Measurements from ENCODE around the gene CYP46A1. TPM values are rescaled to one million over a fixed set of nuclear protein-coding genes. Genes with fewer than 3 reads are reported as not detected.

CYP46A1 gene
- total and polyA plus RNA-seq, 4 experiments from 2014 or later: 0.15 to 0.36 TPM; not detected in 2

DNA sequence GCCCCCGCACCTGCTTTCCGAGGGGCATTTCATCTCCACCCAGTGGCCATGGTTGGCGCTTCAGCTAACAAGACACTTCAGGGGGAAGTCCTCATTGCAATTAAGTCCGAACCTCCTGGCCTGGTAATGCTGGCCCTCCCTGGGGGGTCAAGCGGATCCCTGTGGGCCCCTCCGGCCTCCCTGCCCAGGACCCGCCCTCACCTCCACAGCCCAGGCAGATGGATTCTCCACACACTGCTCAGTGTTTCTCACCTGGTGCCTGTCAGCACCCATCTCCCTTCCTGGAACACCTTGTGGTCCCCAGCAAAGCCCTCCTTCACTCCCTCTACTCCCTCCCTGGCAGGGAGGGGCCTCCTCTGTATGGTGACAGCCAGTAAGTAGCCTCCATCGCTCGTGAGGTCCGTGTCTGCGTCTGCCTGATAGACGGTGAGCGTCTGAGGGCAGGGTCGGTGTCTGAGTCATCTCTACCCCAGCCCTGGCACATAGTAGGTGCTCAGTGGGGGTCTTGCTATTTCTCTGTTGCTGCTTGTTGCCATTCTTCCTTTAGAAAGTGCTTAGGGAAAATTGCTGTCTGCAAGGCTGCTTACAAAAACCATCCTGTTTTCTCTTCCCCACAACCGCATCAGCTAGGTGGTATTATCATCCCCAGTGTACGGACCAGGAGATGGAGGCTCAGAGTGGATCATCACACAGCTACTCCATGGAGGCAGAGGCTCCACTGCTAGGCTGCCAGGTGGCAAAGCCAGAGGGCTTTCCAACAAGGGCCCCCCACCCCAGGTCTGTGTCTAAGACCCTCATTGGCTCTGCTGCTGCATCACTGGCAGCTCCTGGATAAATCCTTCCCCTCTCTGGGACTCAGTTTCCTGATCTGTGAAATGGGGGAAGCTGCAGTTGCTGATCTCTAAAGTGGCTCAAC, 69.4 kb downstream of the CYP46A1 start:
- no peak for DNase-seq
- ChIA-PET CTCF (ENCODE audit: partially characterized antibody) (no interaction called here), POLR2A (ENCODE audit: partially characterized antibody) (no interaction called here)
- H3K4me3 ChIP-seq (ENCODE audit: low read length in 2 of 2): no peak overlapping the region
- intact Hi-C loops (cut with micrococcal nuclease): no loop called here
- Mint-ChIP-seq H3K36me3 (no peaks in the 10 kb centered on the region), H3K27ac (peak overlapping the region in 1 of 7 donors; percentile 63), H3K4me3 (peak overlapping the region in 1 of 8 donors; percentile 43), H3K9me3 (no peaks in the 10 kb centered on the region), H3K4me1 (peaks cover 7 to 21% (median 13%) of the 10 kb centered on the region in 4 donors), H3K27me3 (peaks cover 35 to 37% of the 10 kb centered on the region in 2 donors)
- no peaks in the 10 kb centered on the region for H3K4me1 ChIP-seq (ENCODE audit: insufficient read depth, low read length)
- H3K27me3 ChIP-seq (ENCODE audit: insufficient read depth, low read length): peaks cover 23% of the 10 kb centered on the region
- H3K27ac ChIP-seq (ENCODE audit: low read depth, low read length): no peak overlapping the region
- H3K36me3 ChIP-seq (ENCODE audit: insufficient read depth, low read length): no peaks in the 10 kb centered on the region
- H3K9me3 ChIP-seq (ENCODE audit: control insufficient read depth in 1 of 2, low read length in 2 of 2): no peaks in the 10 kb centered on the region

DNA sequence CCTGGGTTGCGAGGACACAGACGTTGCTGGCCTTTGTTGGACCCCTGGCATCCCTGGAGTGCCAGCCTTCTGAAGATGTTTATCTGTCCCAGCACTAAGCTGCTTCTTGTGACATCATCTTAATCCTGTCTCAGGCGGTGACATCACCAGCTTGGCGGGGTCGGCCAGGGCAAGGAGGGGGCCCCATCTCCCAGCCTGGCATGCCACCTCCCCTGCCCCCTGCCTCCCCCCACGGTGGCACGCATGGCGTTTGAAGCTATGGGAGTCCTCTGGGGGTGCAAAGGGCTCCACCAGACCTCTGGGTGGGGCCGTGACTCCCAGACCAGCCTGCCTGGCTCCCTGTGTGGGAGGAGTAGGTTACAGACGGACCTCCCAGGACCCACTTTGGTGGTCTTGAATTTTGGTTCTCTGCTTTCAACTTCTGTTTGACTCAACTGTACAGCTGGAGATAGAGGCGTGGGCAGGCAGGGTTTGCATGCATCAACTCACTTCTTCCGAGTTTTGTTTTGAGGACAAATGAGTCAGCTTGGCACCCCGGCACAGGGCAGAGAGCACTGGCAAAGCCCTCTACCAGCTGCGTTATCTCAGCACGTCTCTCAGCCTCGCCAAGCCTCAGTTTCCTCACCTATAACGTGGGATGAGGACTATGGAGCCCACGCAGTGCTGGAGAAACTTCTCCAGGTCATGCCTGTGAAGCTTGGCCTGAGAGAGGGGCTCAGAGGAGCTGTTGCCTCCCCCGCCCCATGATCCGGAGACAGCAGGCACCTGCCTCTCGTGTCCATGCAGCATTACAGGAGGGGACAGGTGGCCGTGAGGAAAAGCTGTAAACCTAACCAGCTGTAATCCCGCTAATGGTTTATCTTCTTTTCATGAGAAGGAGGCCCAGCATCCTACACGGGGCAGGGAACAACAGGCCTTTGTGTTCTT, 70.3 kb downstream of the CYP46A1 start:
- intact Hi-C loops (cut with micrococcal nuclease): no loop called here
- ChIA-PET POLR2A (ENCODE audit: partially characterized antibody) (no interaction called here), CTCF (ENCODE audit: partially characterized antibody) (interaction anchor here (1.3 kb wide), 1 partner anchor 24 kb away, joined by 5 read pairs; no protein-coding TSS in a partner anchor)
- Histone ChIP-seq H3K4me3 (ENCODE audit: low read length in 2 of 2) (no peak overlapping the region), H3K9me3 (ENCODE audit: control insufficient read depth in 1 of 2, low read length in 2 of 2) (no peaks in the 10 kb centered on the region), H3K27ac (ENCODE audit: low read depth, low read length) (no peak overlapping the region), H3K27me3 (ENCODE audit: insufficient read depth, low read length) (peaks cover 23% of the 10 kb centered on the region), H3K36me3 (ENCODE audit: insufficient read depth, low read length) (no peaks in the 10 kb centered on the region), H3K4me1 (ENCODE audit: insufficient read depth, low read length) (no peaks in the 10 kb centered on the region)
- no peak overlapping the region for H3K27ac Mint-ChIP-seq
- DNase-seq: no peak
- H3K9me3 Mint-ChIP-seq: no peaks in the 10 kb centered on the region
- H3K4me3 Mint-ChIP-seq: no peak overlapping the region
- H3K4me1 Mint-ChIP-seq: peaks cover 7 to 21% (median 13%) of the 10 kb centered on the region in 4 donors
- H3K36me3 Mint-ChIP-seq: no peaks in the 10 kb centered on the region
- peaks cover 35% of the 10 kb centered on the region in 2 donors for H3K27me3 Mint-ChIP-seq

DNA sequence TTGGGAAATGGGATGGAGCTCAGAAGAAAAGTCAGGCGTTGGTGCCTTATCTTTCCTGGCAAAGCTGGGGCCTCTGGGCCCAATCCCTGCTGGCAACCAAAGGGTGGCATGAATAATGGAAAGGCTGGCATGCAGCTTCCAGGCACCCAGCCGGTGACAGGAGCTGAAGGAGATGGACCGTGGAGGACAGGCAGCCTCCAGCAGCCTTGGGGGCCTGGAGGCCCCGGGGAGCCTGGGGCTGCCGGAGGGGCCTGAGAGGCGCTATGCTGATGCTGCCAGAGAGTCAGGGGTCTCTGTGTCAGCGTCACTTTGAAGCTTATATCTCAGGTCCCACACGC, 70.9 kb downstream of the CYP46A1 start:
- Mint-ChIP-seq H3K36me3 (no peaks in the 10 kb centered on the region), H3K4me3 (no peak overlapping the region), H3K4me1 (peaks cover 7 to 21% (median 13%) of the 10 kb centered on the region in 4 donors), H3K27me3 (peaks cover 29 to 35% of the 10 kb centered on the region in 2 donors), H3K9me3 (no peaks in the 10 kb centered on the region), H3K27ac (no peak overlapping the region)
- Histone ChIP-seq H3K27ac (ENCODE audit: low read depth, low read length) (no peak overlapping the region), H3K36me3 (ENCODE audit: insufficient read depth, low read length) (no peaks in the 10 kb centered on the region), H3K4me1 (ENCODE audit: insufficient read depth, low read length) (no peaks in the 10 kb centered on the region), H3K4me3 (ENCODE audit: low read length in 2 of 2) (no peak overlapping the region), H3K27me3 (ENCODE audit: insufficient read depth, low read length) (peaks cover 23% of the 10 kb centered on the region), H3K9me3 (ENCODE audit: control insufficient read depth in 1 of 2, low read length in 2 of 2) (no peaks in the 10 kb centered on the region)
- ChIA-PET POLR2A (ENCODE audit: partially characterized antibody) (no interaction called here), CTCF (ENCODE audit: partially characterized antibody) (interaction anchor here (1.3 kb wide), 1 partner anchor 24 kb away, joined by 5 read pairs; no protein-coding TSS in a partner anchor)
- DNase-seq: no peak
- intact Hi-C loops (cut with micrococcal nuclease): no loop called here

DNA sequence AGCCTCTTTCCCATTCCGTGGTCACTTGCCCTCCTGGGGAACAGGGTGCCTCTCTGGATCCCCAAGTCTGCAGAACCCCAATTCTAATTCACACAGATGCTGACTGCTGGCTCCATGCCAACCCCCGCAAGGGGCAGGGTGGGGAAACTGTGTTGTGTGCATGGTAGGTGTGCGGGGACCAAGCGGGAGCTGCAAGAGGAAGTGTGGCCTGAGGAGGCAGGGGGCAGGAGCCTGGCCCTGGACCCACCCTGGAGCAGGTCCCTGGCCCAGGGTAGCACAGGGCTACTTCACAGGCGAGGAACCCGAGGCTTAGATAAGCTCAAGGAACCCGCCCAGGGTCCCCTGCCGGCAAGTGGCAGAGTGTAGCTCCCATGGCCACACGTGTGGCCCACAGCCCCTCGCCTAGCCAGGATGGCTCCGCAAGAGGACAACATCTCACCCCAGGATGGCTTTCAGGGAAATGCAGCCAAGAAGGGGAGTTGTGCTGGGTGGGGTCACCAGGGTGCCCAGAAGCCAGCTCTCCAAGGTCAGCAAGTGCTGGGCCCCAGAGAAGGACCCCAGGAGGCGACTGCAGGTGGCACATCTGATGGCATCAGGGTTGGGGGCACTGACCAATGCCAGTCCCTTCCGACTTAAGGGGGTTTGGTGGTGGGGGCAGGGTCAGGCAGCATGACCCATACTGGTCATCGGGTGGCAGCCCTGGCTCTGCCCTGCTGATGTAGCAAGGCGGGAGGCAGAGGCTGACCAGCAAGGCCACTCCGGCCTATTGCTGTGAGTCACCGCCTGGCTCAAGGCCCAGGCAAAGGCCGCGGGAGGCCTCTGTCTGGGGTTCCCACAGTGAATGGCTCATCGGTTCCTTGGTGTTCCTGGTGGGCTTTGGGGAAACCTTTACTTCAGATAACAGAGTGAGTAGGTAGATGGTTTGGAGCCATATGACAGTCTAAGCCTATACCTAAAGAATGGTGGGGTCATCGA, 71.8 kb downstream of the CYP46A1 start:
- Histone ChIP-seq H3K9me3 (ENCODE audit: control insufficient read depth in 1 of 2, low read length in 2 of 2) (no peaks in the 10 kb centered on the region), H3K27ac (ENCODE audit: low read depth, low read length) (no peak overlapping the region), H3K27me3 (ENCODE audit: insufficient read depth, low read length) (peaks cover 23% of the 10 kb centered on the region), H3K36me3 (ENCODE audit: insufficient read depth, low read length) (no peaks in the 10 kb centered on the region), H3K4me1 (ENCODE audit: insufficient read depth, low read length) (no peaks in the 10 kb centered on the region), H3K4me3 (ENCODE audit: low read length in 2 of 2) (no peak overlapping the region)
- no peak overlapping the region for H3K27ac Mint-ChIP-seq
- H3K4me3 Mint-ChIP-seq: no peak overlapping the region
- no peak for DNase-seq
- peaks cover 28 to 38% of the 10 kb centered on the region in 2 donors for H3K27me3 Mint-ChIP-seq
- ChIA-PET POLR2A (ENCODE audit: partially characterized antibody) (no interaction called here), CTCF (ENCODE audit: partially characterized antibody) (interaction anchor here (1.3 kb wide), 1 partner anchor 25 kb away, joined by 5 read pairs; no protein-coding TSS in a partner anchor)
- H3K4me1 Mint-ChIP-seq: peaks cover 7 to 21% (median 13%) of the 10 kb centered on the region in 4 donors
- H3K9me3 Mint-ChIP-seq: no peaks in the 10 kb centered on the region
- intact Hi-C loops (cut with micrococcal nuclease): no loop called here
- no peaks in the 10 kb centered on the region for H3K36me3 Mint-ChIP-seq

DNA sequence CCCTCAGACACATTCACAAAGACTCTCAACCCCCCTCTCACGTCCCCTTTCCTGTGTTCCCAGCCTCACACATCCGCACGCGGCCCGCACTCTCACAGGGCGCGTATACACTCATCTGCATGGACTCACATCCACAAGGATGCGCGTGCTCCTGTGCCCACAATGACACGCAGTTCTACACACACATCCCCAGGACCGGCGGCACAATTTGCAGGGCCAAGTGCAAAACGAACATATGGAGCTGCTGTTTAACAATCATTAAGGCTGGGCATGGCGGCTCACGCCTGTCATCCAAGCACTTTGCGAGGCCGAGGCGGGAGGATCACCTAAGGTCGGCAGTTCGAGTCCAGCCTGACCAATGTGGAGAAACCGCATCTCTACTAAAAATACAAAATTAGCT, 72.7 kb downstream of the CYP46A1 start:
- no peak overlapping the region for H3K27ac Mint-ChIP-seq
- no peak overlapping the region for H3K4me3 Mint-ChIP-seq
- peaks cover 22 to 31% of the 10 kb centered on the region in 2 donors for H3K27me3 Mint-ChIP-seq
- peaks cover 23% of the 10 kb centered on the region for H3K27me3 ChIP-seq (ENCODE audit: insufficient read depth, low read length)
- no peaks in the 10 kb centered on the region for H3K36me3 Mint-ChIP-seq
- H3K27ac ChIP-seq (ENCODE audit: low read depth, low read length): no peak overlapping the region
- H3K4me1 Mint-ChIP-seq: peaks cover 5 to 16% (median 8%) of the 10 kb centered on the region in 4 donors
- no peak overlapping the region for H3K4me3 ChIP-seq (ENCODE audit: low read length in 2 of 2)
- no peak for DNase-seq
- no peaks in the 10 kb centered on the region for H3K36me3 ChIP-seq (ENCODE audit: insufficient read depth, low read length)
- ChIA-PET CTCF (ENCODE audit: partially characterized antibody) (no interaction called here), POLR2A (ENCODE audit: partially characterized antibody) (no interaction called here)
- intact Hi-C loops (cut with micrococcal nuclease): no loop called here
- no peaks in the 10 kb centered on the region for H3K9me3 Mint-ChIP-seq
- no peaks in the 10 kb centered on the region for H3K9me3 ChIP-seq (ENCODE audit: control insufficient read depth in 1 of 2, low read length in 2 of 2)
- no peaks in the 10 kb centered on the region for H3K4me1 ChIP-seq (ENCODE audit: insufficient read depth, low read length)

DNA sequence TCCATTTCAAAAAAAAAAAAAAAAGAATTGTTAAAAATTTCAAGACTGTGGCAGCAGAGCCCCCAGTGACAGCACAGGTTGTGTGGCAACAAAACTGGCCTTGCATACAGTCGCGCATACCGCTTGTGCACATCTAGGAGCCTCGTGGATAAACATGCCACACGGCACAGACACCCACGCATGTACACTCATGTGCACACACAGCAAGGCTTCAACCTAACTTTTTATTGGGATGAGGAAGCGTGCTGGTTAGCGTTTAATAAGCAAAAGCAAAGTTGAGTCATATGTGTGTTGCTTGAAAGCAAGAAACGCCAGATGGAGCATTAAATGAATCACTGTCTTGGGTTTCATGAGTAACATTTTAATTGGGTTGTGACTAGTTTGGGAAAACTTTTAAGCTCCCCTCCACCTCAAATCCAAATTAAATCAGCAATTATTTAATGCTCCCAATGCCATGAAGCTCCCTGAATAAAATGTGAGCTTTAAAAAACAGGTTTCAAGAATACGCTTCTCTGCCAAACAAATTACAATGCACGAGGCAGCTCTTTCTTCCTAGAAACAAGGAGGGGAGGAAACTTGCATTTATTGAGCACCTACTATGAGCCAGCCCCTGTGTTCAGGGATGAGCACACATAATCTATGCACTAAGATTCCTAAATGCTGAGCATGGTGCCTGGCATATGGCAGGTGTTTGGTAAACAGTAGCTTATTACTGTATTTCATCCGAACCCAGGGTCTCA, 73.4 kb downstream of the CYP46A1 start:
- DNase-seq: no peak
- intact Hi-C loops (cut with micrococcal nuclease): no loop called here
- no peak overlapping the region for H3K4me3 ChIP-seq (ENCODE audit: low read length in 2 of 2)
- no peaks in the 10 kb centered on the region for H3K9me3 ChIP-seq (ENCODE audit: control insufficient read depth in 1 of 2, low read length in 2 of 2)
- Mint-ChIP-seq H3K36me3 (no peaks in the 10 kb centered on the region), H3K27ac (no peak overlapping the region), H3K9me3 (no peaks in the 10 kb centered on the region), H3K4me1 (peaks cover 4 to 10% (median 5%) of the 10 kb centered on the region in 4 donors), H3K27me3 (peaks cover 18 to 26% of the 10 kb centered on the region in 2 donors), H3K4me3 (no peak overlapping the region)
- H3K27ac ChIP-seq (ENCODE audit: low read depth, low read length): no peak overlapping the region
- no peaks in the 10 kb centered on the region for H3K4me1 ChIP-seq (ENCODE audit: insufficient read depth, low read length)
- H3K27me3 ChIP-seq (ENCODE audit: insufficient read depth, low read length): peaks cover 20% of the 10 kb centered on the region
- H3K36me3 ChIP-seq (ENCODE audit: insufficient read depth, low read length): no peaks in the 10 kb centered on the region
- ChIA-PET POLR2A (ENCODE audit: partially characterized antibody) (no interaction called here), CTCF (ENCODE audit: partially characterized antibody) (no interaction called here)
